ENCODE data around the gene PTPRQ.

GRCh38 chr12:80472911-80473500 lies 29.0 kb downstream of the PTPRQ start:
- TF ChIP-seq, protein P1, sequence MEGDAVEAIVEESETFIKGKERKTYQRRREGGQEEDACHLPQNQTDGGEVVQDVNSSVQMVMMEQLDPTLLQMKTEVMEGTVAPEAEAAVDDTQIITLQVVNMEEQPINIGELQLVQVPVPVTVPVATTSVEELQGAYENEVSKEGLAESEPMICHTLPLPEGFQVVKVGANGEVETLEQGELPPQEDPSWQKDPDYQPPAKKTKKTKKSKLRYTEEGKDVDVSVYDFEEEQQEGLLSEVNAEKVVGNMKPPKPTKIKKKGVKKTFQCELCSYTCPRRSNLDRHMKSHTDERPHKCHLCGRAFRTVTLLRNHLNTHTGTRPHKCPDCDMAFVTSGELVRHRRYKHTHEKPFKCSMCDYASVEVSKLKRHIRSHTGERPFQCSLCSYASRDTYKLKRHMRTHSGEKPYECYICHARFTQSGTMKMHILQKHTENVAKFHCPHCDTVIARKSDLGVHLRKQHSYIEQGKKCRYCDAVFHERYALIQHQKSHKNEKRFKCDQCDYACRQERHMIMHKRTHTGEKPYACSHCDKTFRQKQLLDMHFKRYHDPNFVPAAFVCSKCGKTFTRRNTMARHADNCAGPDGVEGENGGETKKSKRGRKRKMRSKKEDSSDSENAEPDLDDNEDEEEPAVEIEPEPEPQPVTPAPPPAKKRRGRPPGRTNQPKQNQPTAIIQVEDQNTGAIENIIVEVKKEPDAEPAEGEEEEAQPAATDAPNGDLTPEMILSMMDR (IDR thresholded peaks at IDR 0.05), result peak in 8 of 12 donors; percentile 26 to 51 (median 32)
- TF ChIP-seq POLR2A (IDR thresholded peaks at IDR 0.05), result no peak
